Erythroblast (primary cell): Measurements from ENCODE around the gene TEX36.

Source experiments
- GATA1 ChIP-seq: IDR thresholded peaks from 2 replicates; pipeline ENCODE4 v1.6.1; 2011; ENCODE audit warnings: low read depth, mild to moderate bottlenecking, control low read depth, low read length, moderate library complexity
- POLR2A ChIP-seq: IDR thresholded peaks from 2 replicates; pipeline ENCODE4 v1.6.1; 2011; ENCODE audit warnings: mild to moderate bottlenecking, low read length

DNA sequence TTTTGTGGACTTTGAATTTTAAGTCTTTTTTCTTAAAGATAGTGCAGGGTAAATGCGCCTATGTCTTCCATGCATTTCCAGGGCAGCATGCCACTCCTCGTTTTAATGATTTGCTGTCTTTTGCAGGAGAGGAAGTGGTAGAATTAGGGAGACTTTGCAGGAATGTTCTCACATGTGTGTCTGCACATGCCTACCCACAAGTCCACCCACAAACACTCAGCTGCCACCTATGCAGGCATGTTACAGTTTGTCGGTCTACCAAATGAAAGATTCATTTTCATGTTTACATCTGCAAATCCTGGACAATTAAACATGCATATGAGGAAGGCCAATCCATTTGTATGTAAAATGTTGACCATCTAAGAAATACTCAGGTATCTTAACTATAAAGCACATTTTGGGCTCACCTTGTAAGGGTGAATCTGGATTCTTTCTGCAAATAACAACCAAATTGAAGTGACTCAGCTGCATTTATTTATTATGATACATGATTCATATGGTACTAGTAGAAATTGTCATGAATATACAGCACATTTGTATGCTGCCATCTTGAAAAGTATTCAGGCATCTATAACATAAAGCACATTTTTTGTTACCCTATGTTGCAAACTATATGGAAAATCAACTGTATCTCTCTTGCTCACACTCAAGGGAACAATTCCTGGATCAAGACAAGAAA lies 4.7 kb upstream of the TEX36 start:
- TF ChIP-seq POLR2A: no peak
- TF ChIP-seq GATA1: no peak
